Measurements from ENCODE around the gene CCDC15. TPM values are rescaled to one million over a fixed set of nuclear protein-coding genes. Genes with fewer than 3 reads are reported as not detected.

CCDC15 gene
- total RNA-seq, 1 experiment from 2014 or later: 4.0 TPM

- Histone ChIP-seq H3K9me3 (no peaks in the 10 kb centered on the region), H3K4me1 (no peaks in the 10 kb centered on the region), H3K27me3 (replicated peaks; ENCODE audit: control insufficient read depth, insufficient read depth, low read length) (no peaks in the 10 kb centered on the region), H3K36me3 (ENCODE audit: control insufficient read depth, insufficient read depth, low read length) (no peaks in the 10 kb centered on the region), H3K4me3 (ENCODE audit: low read depth, low read length) (no peak overlapping the region)
- Mint-ChIP-seq H3K27ac (ENCODE audit: unreplicated experiment) (no peak overlapping the region), H3K4me3 (ENCODE audit: unreplicated experiment) (no peak overlapping the region), H3K9me3 (ENCODE audit: unreplicated experiment) (no peaks in the 10 kb centered on the region), H3K4me1 (ENCODE audit: low read depth, unreplicated experiment) (no peaks in the 10 kb centered on the region), H3K27me3 (ENCODE audit: insufficient read depth, unreplicated experiment) (peaks cover 31% of the 10 kb centered on the region), H3K36me3 (ENCODE audit: insufficient read depth, unreplicated experiment) (no peaks in the 10 kb centered on the region)
- CTCF ChIA-PET: no interaction called here
- no TSS peak for BruUV-seq (replicated peaks)
- DNase-seq: no peak
- intact Hi-C loops (cut with micrococcal nuclease; ENCODE audit: unreplicated experiment): no loop called here
- TF ChIP-seq CTCF (IDR thresholded peaks at IDR 0.05; ENCODE audit: insufficient read depth in 1 of 2, low read depth in 1 of 2, low read length in 1 of 2, severe bottlenecking in 1 of 2, unreplicated experiment in 1 of 2): no peak
- POLR2A ChIA-PET: no interaction called here
These were observed 31.2 kb upstream of the CCDC15 start for GRCh38 chr11:124922831-124923230.

GRCh38 chr11:124923296-124923695 is 30.7 kb upstream of the CCDC15 start:
- no peak for DNase-seq
- no peaks in the 10 kb centered on the region for H3K9me3 ChIP-seq
- no peaks in the 10 kb centered on the region for H3K36me3 Mint-ChIP-seq (ENCODE audit: insufficient read depth, unreplicated experiment)
- POLR2A ChIA-PET: no interaction called here
- no peaks in the 10 kb centered on the region for H3K27me3 ChIP-seq (replicated peaks; ENCODE audit: control insufficient read depth, insufficient read depth, low read length)
- no peaks in the 10 kb centered on the region for H3K4me1 ChIP-seq
- intact Hi-C loops (cut with micrococcal nuclease; ENCODE audit: unreplicated experiment): no loop called here
- no TSS peak for BruUV-seq (replicated peaks)
- H3K27ac Mint-ChIP-seq (ENCODE audit: unreplicated experiment): no peak overlapping the region
- no peak overlapping the region for H3K4me3 Mint-ChIP-seq (ENCODE audit: unreplicated experiment)
- H3K36me3 ChIP-seq (ENCODE audit: control insufficient read depth, insufficient read depth, low read length): no peaks in the 10 kb centered on the region
- peaks cover 31% of the 10 kb centered on the region for H3K27me3 Mint-ChIP-seq (ENCODE audit: insufficient read depth, unreplicated experiment)
- H3K4me1 Mint-ChIP-seq (ENCODE audit: low read depth, unreplicated experiment): no peaks in the 10 kb centered on the region
- no peaks in the 10 kb centered on the region for H3K9me3 Mint-ChIP-seq (ENCODE audit: unreplicated experiment)
- CTCF ChIA-PET: no interaction called here
- no peak overlapping the region for H3K4me3 ChIP-seq (ENCODE audit: low read depth, low read length)
- no peak for TF ChIP-seq CTCF (IDR thresholded peaks at IDR 0.05; ENCODE audit: insufficient read depth in 1 of 2, low read depth in 1 of 2, low read length in 1 of 2, severe bottlenecking in 1 of 2, unreplicated experiment in 1 of 2)

GRCh38 chr11:124928942-124929665 is 24.9 kb upstream of the CCDC15 start:
- no peaks in the 10 kb centered on the region for H3K36me3 Mint-ChIP-seq (ENCODE audit: insufficient read depth, unreplicated experiment)
- intact Hi-C loops (cut with micrococcal nuclease; ENCODE audit: unreplicated experiment): no loop called here
- H3K9me3 ChIP-seq: no peaks in the 10 kb centered on the region
- no peak overlapping the region for H3K4me3 ChIP-seq (ENCODE audit: low read depth, low read length)
- H3K36me3 ChIP-seq (ENCODE audit: control insufficient read depth, insufficient read depth, low read length): no peaks in the 10 kb centered on the region
- no peaks in the 10 kb centered on the region for H3K4me1 Mint-ChIP-seq (ENCODE audit: low read depth, unreplicated experiment)
- no peak for DNase-seq
- ChIA-PET CTCF (no interaction called here), POLR2A (no interaction called here)
- H3K4me3 Mint-ChIP-seq (ENCODE audit: unreplicated experiment): no peak overlapping the region
- H3K4me1 ChIP-seq: peaks cover under 1% of the 10 kb centered on the region; the same call in 1 of the 2 replicates
- no peak overlapping the region for H3K27ac Mint-ChIP-seq (ENCODE audit: unreplicated experiment)
- H3K27me3 ChIP-seq (replicated peaks; ENCODE audit: control insufficient read depth, insufficient read depth, low read length): no peaks in the 10 kb centered on the region
- no peaks in the 10 kb centered on the region for H3K9me3 Mint-ChIP-seq (ENCODE audit: unreplicated experiment)
- no TSS peak for BruUV-seq (replicated peaks)
- no peak for TF ChIP-seq CTCF (IDR thresholded peaks at IDR 0.05; ENCODE audit: insufficient read depth in 1 of 2, low read depth in 1 of 2, low read length in 1 of 2, severe bottlenecking in 1 of 2, unreplicated experiment in 1 of 2)
- H3K27me3 Mint-ChIP-seq (ENCODE audit: insufficient read depth, unreplicated experiment): peaks cover 16% of the 10 kb centered on the region

All from Caco-2 (cell line).